ENCODE results near the gene ZNRF3.
"Not testable (repeated sequence)": the region's sequence is repeated elsewhere in the genome, so short reads cannot be mapped to it uniquely, and the experiment has no call there.

Gene ZNRF3

GRCh38 chr22:28908810-28909209 is 25.4 kb downstream of the ZNRF3 start:
- FAIRE-seq, result not testable (repeated sequence)

GRCh38 chr22:28909375-28909774 is 26.0 kb downstream of the ZNRF3 start:
- FAIRE-seq, result no peak

GRCh38 chr22:28910569-28911303 is 27.4 kb downstream of the ZNRF3 start:
- no peak for FAIRE-seq

GRCh38 chr22:28911304-28911690 is 27.9 kb downstream of the ZNRF3 start:
- FAIRE-seq, result no peak

- peak; percentile 97 for FAIRE-seq
These were observed 28.7 kb downstream of the ZNRF3 start for GRCh38 chr22:28911777-28912669.

GRCh38 chr22:28914201-28914600 is 30.8 kb downstream of the ZNRF3 start:
- no peak for FAIRE-seq

GRCh38 chr22:28915969-28916368 is 32.6 kb downstream of the ZNRF3 start:
- no peak for FAIRE-seq

GRCh38 chr22:28917747-28918549 is 34.6 kb downstream of the ZNRF3 start:
- no peak for FAIRE-seq

GRCh38 chr22:28918550-28919271 is 35.3 kb downstream of the ZNRF3 start:
- no peak for FAIRE-seq

GRCh38 chr22:28920757-28921584 is 37.6 kb downstream of the ZNRF3 start:
- FAIRE-seq, result no peak

GRCh38 chr22:28921585-28921879 is 38.2 kb downstream of the ZNRF3 start:
- no peak for FAIRE-seq

GRCh38 chr22:28922540-28923244 is 39.3 kb downstream of the ZNRF3 start:
- no peak for FAIRE-seq

- FAIRE-seq, result no peak
These were observed 40.7 kb downstream of the ZNRF3 start for GRCh38 chr22:28923826-28924732.

- FAIRE-seq, result no peak
These were observed 42.5 kb downstream of the ZNRF3 start for GRCh38 chr22:28925916-28926315.

GRCh38 chr22:28927630-28928029 is 44.3 kb downstream of the ZNRF3 start:
- no peak for FAIRE-seq

- no peak for FAIRE-seq
These were observed 45.8 kb downstream of the ZNRF3 start for GRCh38 chr22:28929197-28929596.

GRCh38 chr22:28930357-28931007 is 47.1 kb downstream of the ZNRF3 start:
- FAIRE-seq, result no peak

- FAIRE-seq, result no peak
These were observed 48.6 kb downstream of the ZNRF3 start for GRCh38 chr22:28931844-28932567.

GRCh38 chr22:28933321-28933720 is 49.9 kb downstream of the ZNRF3 start:
- FAIRE-seq, result no peak
